Activated gamma-delta T cell treated with Interleukin-2 at 50 U/mL for 16 hours (primary cell): ENCODE results near the gene FNBP1L.

ENCODE experiments used
- DNase-seq: peaks from one replicate; pipeline ENCODE4 v3.0.0-alpha.2; 2020

Gene FNBP1L

DNA sequence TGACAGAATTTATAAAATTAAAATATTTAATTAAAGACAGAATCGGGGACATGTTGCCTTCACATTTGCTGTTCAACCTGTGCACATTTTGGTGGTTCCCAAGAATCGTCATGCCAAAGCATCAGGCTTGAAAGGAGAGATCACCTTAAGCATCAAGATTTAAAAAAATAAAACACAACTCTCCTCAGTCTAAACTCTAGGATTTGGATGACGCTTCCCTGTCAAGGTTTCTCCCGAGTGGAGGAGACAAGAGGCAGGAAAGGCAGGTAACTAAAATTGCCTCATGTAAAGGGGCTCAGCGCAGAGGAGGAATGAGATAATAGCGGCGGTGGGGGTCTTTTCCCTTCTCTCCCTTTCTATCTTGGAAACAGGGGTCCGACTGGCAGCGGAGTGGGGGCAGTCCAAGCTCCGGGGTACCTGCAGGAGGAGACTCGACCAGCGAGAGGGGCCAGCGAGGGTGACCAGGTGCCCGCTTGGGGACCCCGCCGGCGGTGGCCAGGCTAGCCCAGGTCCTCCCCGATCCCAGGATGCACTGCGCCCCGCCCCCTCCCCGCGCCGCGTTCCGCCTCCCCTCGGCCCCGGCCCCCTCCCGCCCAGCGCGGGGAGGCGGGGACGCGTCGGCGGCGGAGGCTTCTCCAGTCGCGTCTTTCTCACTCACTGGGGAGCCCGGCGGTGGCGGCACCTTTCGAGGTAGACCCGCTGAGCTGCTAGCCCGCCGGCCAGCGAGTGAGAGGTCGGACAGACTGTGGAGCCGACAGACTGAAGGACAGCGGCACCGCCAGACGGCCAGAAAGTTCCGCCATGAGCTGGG, at the start of gene FNBP1L:
FNBP1L (plus strand) TSS at position 638 of the 811 bp plus-strand sequence; CDS start at position 802, 164 bp downstream.
- peak; percentile 36 for DNase-seq

DNA sequence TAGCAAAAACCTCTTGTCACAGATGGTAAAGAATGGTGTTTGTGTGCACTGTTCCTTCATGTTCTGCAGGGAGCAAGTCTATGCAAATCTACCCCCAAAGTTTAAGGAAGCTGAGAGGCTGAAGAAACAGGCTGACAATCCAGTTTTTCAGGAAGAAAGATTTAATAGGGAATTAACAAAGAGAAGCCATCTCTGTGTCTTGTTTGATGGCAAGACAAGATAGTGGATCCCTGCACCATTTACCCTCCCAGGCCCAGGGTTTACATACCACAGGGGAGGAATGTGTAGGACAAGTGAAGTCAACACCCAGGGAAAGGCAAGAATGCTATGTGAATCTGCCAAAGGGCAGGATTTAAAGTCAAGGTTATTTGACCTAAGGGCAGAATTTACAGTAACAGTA, 48.1 kb upstream of the FNBP1L start:
- no peak for DNase-seq

- no peak for DNase-seq
Measured at GRCh38 chr1:93408203-93408602, 39.7 kb upstream of the FNBP1L start.

DNA sequence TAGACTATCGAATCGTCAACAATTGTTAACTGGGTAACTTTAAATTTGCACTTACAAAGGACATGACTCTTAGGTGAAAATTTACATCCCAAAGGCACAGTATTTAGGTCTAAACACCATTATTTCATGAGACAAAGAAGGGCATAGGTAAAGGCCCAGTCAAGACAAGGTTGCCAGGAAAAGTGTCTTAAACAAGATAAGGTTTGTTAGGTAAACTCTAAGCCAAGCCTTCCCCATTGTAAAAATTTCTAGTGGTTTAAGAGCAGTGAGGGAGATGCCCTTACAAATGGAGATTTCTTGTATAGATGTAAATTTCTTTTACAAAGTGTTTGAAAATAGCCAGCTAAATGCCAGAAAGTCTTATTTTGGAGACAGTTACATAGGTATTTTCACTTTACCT, 36.9 kb upstream of the FNBP1L start:
- no peak for DNase-seq

DNA sequence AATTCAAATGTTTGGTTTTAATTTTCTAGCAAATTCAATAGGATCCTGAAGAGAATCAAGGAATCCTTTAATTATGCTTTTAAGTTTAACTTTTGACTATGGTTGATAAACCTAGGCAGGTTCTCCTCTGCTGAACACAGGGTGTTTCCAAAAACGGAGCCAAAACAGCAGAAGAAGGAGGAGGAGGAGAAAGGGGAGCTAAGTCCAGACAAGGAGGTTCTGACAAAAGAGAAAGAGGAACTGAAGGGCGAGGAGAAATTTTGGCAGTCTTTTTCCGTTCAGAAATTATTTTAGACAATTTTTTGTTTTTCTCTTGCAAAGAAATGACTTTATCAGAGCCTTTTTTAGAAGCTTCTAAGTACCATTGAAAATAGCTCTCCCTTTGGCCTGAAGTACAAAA, 33.2 kb upstream of the FNBP1L start:
- no peak for DNase-seq

- DNase-seq, result no peak
Measured at GRCh38 chr1:93415296-93415695, 32.6 kb upstream of the FNBP1L start.

GRCh38 chr1:93416183-93416582, 31.7 kb upstream of the FNBP1L start:
- DNase-seq, result no peak

DNA sequence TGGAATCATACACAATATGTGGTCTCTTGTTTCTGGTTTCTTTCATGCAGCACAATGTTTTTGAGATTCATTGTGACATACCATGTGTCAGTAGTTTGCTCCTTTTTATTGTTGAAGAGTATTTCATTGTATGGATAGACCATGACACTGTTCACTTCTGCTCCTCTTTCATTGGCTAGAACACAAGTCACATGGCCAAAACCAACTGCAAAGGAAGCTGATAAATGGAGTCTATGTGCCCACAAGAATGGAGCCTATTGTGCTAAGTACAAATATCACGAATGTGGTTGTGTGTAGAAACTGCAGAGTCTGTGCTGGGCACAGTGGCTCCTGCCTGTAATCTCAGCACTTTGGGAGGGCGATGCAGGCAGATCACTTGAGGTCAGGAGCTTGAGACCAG, 28.6 kb upstream of the FNBP1L start:
- DNase-seq, result no peak

GRCh38 chr1:93420400-93420799, 27.5 kb upstream of the FNBP1L start:
- no peak for DNase-seq

DNA sequence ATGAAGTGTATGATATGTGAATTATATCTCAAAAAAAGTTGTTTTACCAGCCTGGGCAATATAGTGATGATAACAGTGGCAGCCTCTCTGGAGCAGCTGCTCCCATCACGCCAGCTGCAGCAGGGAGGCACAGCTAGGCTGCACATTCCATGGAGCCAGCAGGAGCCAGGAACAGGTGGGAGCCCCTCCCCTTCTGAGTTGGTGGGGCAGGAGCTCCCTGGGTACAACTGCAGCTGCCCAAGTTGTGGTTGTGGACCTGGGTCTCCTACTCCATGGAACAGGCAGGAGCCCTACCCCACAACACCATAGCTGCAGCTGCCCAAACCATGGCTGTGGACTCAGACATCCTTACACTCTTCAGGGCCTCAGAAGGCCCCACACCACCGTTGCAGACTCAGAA, 21.7 kb upstream of the FNBP1L start:
- no peak for DNase-seq

GRCh38 chr1:93427656-93428055, 20.3 kb upstream of the FNBP1L start:
- no peak for DNase-seq

- DNase-seq, result no peak
Measured at GRCh38 chr1:93433407-93433961, 14.4 kb upstream of the FNBP1L start.

- no peak for DNase-seq
Measured at GRCh38 chr1:93434088-93434487, 13.8 kb upstream of the FNBP1L start.

DNA sequence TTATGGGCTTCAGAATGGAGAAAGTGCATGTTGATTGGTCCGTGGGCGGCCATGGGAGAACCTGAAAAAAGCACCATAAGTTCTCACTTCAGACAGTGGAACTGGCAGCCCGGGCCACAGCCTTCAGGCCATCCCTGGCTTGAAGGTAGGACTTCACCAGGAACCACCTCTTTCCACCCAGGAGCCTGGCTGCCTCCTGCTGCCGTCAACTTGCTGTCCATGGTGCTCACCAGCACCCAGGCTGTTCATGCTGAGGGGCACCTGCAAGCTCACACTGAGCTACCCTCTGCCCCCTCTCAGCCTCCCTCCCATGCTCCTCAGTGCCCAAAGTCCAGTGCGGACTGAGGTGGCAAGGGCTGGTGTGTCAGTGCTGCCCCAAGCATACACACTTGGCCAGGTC, 12.9 kb upstream of the FNBP1L start:
- no peak for DNase-seq

- no peak for DNase-seq
Measured at GRCh38 chr1:93435443-93435842, 12.5 kb upstream of the FNBP1L start.

DNA sequence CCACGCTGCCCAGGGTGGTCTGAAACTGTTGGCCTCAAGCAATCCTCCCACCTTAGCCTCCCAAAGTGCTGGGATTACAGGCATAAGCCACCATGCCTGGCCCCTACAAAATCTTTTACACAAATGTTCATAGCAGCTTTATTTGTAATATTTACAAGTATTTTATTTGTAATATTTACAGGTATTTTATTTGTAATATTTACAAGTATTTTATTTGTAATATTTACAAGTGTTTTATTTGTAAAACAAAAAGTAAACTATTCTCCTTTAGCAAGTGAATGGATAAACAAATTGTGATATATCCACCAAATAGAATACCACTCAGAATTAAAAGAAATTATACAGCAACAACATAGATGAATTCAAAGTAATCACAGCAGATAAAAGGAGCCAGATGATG, 11.4 kb upstream of the FNBP1L start:
- DNase-seq, result no peak

DNA sequence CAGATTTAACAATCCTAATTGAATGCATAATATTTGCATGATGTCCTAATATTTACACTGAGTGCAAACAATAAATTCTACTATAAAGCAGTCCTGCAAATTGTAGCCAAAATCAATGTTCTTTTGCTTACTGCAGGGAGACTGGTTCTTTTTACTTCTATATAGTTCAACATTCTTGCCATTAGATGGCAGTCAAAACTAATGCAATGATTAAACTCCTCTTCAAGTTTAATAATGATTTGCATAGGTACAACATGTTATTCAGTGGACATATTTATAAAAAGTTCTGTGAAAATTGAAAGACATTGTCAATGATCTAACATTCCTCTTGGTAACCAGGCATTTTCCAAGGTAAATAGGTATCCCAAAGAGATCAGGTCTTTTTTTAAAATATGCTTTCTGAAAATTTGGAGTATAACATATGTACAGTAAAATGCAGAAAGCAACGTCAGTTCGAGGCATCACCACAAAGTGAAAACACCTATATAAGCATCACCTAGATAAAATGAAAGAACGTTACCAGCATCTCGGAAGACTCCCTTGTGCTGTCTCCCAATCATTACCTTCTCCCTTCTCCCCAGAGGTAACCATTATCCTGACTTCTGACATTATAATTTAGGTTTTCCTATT, 9.8 kb upstream of the FNBP1L start:
- no peak for DNase-seq

- no peak for DNase-seq
Measured at GRCh38 chr1:93438716-93439115, 9.2 kb upstream of the FNBP1L start.

DNA sequence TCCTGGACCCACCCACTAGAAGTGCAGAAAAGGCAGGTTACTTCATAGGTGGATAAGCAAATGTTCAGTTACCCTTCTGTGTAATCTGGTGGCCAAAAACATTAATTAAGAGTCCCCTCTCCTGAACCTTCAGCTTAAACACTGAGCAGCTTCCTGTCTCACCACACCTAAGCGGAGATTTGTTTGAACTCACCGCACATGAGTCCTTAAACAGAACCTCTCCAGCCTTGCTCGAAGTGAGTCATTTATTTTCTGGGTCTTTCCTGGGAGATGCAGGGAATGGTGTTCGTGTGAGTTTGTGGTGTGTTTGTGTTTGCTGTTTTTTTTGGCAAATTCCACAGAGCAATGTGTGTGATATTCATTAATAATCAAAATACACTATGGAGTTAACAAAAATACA, 7.6 kb upstream of the FNBP1L start:
- DNase-seq, result no peak

DNA sequence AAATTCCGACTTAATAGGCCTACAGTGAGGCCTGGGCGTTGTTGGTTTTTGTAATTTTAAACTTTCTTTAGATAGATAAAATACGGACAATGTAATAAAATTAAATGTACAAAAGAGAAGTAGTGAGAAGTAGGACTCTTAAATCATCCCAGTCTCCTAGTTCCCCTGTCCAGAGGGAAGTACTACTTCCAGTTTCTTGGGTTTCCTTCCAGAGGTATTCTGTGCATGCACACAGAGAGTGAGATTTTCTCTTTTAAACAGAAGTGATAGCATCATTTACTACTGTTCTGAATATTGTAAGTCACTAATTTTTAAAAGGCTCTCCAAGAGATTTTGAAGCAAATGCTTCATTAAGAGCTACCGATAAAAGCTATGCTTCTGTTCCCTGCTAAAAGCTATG, 7.2 kb upstream of the FNBP1L start:
- no peak for DNase-seq

DNA sequence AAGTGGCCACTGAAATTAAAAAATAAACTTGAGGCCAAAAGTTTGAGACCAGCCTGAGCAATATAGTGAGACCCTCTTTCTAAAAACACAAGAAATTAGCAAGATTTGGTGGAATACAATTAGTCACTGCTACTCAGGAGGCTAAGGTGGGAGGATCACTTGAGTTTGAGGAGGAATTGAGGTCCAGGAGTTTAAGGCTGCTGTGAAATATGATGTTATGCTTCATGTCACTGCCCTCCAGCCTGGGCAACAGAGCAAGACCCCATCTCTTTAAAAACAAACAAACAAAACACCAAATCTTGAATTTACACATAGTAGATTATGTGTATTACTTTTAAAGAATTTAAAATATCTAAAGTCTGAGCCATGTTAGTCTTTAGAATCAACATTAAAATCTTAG, 6.3 kb upstream of the FNBP1L start:
- no peak for DNase-seq

- no peak for DNase-seq
Measured at GRCh38 chr1:93442008-93442666, 5.8 kb upstream of the FNBP1L start.

- no peak for DNase-seq
Measured at GRCh38 chr1:93442741-93443140, 5.2 kb upstream of the FNBP1L start.

DNA sequence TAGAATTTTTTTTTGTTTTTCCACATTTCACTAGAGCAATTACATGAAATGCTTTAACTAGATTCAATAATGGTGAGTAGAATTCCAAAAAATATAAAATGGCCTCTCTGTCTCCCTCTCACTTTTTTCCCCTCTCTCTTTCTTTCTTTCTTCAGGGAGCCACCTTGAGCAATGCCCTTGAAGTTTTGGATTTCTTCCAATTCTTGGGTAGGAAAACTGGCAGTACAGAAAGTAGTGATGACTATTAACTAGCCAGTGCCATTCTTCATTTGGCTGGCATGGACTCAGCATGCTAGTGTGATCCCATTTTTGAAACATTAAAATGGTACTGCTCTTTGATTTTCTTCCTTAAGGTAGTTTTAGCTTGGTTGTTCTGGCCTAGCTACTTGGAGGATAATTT, 4.5 kb upstream of the FNBP1L start:
- DNase-seq, result no peak
